HG03064 (cell line): ENCODE data around the gene MSS51.

Experiments used
- ATAC-seq: cut with Tn5 transposase; IDR thresholded peaks from one replicate; pipeline ENCODE4 v1.9.1; 2021; ENCODE audit warnings: low read depth; ENCODE audit not compliant: unreplicated experiment

Gene MSS51

DNA sequence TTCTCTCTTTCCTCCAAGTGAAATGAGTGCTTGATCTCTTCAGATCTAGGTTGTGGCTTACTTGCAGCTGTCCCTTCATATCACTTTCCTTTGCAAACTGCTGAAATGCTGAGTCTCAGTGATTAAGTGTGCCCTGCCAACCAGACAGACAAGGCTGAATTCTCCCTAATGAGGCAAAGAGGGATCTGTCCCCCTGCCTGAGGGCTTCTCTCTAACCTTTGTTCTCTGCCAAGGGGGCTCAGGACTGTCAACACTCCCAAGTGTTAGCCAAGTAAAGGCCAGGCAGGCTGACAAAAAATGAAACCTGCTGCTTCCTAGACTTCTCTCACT, at the start of gene MSS51:
Gene MSS51, minus strand, starts transcription at position 24 of the 330 bp plus-strand sequence. CDS start 5,277 bp downstream, outside the sequence.
- ATAC-seq, result no peak

DNA sequence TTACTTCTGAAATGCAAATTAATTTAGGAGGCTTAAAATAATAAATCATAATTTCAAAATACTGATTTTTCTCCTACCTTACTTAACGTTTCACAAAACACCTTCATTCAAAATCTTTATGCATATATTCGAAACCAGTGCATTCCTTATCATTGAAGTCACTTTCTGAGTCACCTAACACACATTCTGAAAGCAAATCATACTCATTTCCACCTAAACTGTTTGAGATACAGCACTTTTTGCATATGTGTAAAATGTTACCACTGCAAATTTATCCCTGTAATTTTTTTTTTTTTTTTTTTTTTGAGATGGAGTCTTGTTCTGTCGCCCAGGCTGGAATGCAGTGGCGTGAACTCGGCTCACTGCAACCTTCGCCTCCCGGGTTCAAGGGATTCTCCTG, 46.8 kb upstream of the MSS51 start:
- ATAC-seq, result no peak

DNA sequence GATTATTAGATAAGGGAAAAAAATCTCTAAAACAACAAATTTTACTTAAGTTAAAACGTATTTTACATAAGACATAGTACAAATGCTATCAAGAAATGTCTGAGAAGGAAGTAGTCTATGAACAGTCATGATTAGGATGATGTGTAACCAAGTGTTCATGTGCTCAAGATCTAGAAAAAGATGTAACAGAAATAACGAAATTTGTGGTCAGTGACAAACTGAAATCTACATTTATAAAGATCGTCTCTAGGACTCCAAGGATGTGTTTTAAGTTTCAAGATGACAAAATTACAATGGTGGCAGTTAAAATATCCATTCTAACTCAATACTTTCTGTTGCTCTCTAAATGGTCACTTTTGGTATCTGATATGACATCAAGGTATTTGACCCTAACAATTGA, 45.3 kb upstream of the MSS51 start:
- no peak for ATAC-seq

DNA sequence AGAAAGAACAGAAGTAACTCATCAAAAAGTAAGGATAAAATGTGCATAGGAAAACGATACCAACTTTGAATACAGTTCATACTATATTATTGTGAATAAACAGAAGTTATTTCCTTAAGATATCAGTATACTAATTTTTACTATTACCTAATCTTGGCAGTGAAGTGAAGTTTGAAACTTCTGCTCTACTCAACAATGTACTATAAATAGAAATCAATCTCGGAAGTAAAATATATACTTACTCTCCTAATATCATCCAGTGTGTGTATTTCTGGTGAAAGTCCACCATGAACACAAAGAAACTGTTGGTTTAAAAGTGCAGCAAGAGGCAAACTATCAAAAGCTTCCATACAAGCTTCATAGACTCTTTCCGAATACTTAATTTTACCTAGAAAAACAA, 37.9 kb upstream of the MSS51 start:
- ATAC-seq, result no peak

DNA sequence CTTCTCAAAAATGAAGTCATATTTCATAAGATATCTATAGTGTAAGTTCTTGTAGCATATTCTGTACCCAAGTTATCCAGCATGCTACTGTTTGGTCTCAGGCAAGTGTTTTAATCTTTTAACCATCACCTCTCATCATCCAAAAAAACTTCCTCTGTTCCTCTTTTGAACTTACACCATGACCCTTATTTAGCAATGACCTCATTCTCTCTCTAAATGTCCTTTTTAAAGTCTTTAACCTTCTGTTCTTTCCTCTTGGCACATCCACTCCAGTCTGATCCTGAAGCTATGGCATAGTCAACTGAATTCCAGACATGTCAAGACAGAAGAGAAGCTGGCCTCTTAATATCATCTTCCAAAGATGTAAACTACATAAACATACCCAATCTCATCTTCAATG, 36.2 kb upstream of the MSS51 start:
- no peak for ATAC-seq

DNA sequence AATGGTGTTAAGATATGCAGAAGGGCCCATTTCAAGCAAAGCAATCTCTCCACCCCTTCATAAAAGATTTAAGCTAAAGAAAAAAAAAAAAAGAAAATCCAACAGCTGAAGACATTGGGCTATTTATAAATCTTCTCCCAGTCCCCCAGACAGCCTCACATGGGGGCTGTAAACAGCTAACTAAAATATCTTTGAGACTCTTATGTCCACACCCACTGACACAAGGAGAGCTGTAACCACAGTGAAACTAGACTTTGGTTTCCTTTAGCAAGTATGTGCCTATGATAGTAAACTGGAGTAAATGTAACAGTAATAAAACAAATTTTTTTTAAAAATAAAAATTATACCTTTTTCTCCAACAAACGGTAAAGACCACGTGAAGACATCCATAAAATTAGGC, 33.8 kb upstream of the MSS51 start:
- no peak for ATAC-seq

DNA sequence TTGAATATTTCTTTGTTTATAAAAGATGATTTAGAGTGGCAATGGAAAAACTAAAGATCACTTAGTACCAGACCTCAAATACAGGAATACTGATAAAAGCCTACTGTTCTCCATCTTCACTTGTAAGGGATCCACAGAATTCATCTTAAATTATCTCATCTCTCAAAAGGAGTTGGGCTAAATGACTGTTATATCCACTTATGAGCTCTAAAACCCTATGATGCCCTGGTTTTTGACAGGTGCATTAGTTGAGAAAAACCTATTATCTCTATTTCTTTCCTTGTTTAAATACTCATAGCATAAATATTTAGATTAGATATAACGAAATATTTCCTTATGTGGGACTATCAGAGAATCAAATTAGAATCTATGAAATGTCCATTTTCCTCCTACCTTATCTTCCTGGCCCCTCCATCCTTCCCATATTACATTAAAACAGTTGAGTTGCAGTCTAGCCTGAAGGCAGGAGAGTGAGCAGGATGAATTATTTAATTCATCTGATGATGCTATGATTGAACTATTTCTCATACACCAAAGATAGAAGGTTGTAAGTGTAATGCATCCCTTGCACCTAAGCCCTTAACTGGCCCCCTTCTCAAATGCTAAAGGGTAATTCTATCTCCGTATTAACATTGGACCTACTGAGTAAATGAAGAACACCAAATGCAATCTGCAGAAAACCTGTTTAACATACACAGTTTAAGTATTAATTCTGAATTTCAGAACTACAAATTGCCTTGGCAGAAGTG, 32.8 kb upstream of the MSS51 start:
- ATAC-seq, result no peak

DNA sequence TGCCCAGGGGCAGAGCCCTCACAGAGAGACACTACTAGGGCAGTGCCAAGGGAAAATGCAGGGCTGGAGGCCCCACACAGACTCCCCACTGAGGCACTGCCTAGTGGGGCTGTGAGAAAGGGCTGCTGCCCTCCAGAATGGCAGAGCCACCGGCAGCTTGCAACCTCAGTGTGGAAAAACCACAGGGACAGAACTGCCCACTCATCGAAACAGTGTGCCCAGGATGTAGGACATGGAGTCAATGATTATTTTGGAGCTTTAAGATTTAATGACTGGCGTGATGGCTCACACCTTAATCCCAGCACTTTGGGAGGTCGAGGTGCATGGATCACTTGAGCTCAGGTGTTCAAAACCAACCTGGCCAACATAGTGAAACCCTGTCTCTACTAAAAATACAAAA, 27.5 kb upstream of the MSS51 start:
- no peak for ATAC-seq

DNA sequence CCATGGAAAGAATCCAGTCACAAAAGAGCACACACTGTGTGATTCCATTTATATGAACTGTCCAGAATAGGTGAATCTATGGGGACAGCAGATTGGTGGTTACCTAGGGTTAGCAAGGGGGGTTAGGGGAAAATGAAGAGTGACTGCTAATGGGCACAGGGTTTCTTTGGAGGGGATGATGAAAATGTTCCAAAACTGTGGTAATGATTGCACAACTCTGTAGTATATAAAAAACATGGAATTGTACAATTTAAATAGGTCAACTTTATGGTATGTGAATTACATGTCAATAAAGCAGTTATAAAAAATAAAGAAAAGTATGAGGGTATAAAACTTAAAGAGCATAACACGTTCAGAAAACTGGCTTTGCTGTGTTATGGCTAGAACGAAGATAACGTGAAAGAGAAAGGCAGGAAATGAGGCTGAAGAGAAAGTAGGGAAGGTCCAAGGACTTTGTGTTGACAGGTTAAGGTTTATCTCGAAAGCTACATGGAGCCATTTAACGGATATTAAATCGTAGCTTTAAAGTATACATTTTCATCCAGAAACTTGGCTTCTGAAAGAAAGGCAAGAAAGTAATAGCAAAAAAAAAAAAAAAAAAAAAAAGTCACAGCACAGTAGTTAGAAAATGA, 26.4 kb upstream of the MSS51 start:
- no peak for ATAC-seq

DNA sequence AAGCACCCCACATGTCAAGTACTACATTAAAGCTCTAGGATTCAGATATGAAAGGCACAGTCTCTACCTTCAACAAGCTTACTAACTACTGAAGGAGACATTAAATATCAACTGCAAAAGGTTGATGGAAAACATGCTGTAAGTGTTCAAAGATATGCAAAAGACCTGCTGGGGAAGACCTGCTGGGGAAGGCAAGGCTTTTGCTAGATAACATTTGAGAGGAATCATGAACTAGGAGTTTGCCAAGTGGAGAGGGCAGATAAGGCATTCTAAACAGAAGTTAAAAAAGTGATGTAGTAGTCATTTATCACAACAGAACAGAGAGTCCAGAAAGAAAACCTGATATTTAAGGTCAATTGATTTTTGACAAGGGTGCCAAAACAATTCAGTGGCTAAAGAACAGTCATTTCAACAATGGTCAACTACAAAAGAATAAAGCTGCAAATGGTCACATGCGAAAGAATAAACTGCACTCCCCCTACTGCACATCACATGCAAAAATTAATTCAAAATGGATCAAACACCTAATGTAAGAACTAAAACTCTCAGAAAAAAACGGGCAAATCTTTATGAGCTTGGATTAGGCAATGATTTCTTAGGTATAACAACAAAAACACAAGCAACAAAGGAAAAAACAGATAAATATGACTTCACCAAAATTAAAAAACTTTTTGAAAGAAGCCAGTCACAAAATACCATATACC, 23.0 kb upstream of the MSS51 start:
- ATAC-seq, result no peak

DNA sequence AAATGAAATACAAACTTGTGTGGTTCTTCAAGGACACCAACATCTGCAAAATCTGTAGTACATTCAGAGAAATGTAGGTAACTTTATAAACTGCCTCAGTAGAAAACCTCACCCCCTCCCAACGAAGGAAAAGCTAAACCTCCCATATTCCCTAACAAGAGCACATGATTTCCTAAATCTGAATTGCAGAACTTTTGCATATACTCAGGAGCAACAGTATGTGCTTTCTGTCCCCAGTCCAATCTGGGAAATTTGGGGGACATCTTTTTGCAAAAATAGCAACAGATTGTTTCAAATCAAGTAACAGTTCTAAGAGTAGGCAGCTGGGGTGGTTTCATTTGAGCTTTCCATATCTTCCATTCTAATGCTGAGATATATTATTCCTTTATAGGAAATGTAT, 15.8 kb upstream of the MSS51 start:
- ATAC-seq, result no peak

DNA sequence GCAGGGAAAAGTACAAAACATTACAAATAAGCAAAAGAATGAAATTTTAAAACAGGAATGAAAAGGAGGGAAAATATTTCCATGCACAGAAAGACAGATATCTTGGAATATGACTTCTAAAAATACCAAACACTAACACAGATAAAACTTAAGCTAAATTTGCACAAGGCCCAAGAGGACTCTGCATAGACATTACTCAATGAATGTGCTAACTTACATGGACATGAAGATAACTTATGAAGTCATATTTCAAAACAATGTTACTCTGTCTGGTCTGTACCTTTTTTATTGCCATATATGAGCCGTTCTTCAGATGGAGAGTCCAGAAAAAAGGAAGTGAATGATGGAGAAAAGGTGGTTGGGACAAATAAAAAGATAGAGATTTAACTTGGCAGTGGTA, 15.0 kb upstream of the MSS51 start:
- ATAC-seq, result no peak

DNA sequence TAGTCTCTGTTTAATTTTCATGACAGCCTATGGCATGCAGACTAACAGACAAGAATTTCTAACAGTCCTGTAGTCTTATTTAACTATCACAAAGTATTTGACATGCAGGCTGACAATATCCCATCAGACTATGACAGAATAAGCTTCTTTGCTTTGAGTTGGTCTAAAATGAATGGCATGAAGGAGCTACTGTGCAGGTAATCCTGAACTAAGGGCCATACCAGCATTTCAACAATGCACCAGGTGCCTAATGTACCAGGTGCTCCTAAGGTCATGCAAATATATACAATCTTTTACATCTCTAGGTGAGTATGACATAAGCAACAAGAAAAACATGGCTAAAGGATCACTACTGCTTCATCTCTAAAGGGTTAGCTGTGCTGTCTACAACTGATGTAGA, 13.6 kb upstream of the MSS51 start:
- no peak for ATAC-seq

DNA sequence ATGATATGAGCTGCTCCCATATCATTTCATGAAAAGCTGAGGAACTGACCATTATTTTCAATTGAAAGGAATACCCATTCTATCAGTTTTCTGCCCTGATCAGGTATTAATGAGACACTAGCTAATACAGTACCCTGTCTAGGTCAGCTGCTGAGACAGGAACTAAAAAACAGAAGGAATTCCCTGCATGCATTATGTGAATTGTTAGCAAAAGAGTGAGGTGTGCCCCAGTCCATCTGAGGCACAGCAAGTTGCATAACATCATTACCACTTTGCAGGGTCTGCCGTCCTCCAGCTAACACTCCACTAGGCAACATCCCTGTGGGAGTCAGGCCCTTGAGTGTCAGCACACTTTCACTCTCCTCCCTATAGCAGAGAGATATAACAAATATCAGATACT, 11.1 kb upstream of the MSS51 start:
- no peak for ATAC-seq

DNA sequence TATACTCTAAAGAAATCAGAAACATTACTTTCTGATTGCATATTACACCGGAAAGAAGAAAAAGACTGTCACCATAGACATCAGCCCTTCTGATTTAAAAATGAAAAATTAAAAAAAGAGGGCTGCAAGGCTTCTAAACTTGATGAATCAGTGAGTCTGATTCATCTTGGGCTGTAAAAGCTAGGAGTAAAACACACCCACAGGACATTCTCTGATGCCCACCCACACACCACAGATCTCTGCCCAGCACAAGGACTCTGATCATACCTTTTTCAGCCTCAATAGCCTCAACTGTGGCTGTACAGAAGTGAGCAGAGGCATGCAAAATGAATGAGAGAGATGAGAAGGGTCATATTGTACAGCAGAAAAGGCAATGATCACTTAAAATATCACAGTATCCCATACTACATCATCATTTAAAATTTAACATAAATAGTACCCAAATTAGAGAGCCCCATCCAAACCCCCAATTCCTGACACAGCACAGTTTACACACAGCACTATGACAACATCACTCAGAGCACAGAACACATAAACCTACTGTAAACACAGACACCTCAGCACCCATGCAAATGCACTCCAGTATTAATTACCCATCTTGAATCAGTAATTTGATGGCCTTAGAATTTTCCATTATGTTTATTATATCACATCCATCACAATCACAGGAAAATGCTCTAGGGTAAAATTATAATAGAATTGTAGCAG, 6.4 kb upstream of the MSS51 start:
- ATAC-seq, result no peak

DNA sequence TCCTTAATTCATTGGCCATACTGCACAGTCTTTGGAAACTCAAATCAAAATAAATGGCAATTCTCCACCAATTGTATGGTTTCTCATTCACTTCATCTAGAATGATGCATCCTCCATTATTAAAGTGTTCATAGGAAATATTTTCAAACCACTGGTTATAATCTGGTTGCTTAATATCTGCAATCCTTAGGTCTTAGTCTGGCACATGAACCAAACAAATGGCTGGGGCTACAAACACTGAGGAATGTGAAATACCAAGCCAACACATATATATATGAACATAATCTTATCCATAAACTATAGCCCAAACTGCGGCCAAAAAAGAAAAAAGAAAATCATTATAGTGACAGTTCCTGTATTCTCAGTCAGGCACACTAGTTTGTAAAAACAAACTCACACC, 5.7 kb upstream of the MSS51 start:
- no peak for ATAC-seq

DNA sequence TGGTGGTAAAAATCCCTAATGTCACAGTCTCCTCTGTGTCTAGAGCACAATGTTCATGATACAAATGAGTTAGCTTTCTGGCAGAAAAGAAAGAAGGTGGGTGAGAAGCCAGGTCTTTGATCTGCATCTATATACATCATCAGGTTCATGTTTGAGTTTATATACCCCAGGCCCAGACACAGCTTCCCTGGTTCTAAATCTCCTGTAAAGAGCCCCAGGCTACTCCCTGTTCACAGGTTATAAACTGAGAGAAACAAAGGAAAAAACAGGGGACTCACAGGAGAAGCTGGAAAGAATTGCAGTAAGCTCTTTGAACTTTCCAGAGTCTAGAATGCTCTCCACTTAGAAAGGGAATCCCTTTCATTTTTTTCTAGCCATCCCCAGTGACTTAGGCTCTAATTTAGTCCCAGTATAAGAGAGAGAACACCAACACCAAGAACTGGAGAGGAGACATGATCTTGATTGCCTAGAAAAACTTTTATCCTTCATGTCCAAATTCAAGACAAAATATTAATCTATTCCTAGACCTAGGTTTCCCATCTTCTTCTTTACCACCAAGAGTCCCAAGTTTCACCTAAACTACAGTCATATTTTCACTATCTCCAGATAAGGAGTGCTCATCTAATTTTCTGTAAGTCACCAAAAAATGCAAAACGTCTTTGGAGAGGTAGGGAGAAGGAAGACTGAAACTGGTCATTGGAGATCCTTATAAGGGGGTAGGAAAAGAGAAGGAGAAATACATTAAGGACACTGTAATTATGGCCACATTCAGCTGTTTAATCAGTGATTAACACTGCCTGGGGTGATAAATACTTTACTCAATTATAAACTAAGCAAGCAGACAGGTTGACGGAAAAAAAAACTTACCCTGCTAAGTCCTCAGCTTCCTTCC, 469 bp downstream of the MSS51 start:
- ATAC-seq, result no peak

DNA sequence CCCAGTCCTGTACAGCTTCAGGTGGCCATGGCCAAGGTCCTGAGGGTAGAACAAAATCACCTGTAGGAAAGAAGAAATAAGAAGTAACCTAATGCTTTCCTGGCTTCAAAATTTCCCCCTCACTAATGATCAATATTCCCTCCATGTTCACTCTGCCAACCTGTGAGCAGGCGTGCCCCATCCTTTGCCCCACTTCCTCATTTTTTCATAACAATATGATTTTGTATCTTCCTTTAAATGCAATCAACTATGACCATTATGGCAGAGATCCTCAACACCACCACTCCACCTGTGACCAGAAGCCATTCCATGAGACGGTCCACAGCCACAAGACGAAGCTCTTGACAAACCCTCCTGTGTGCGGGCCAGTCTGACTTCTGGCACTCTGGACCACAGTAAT, 7.0 kb downstream of the MSS51 start:
- ATAC-seq, result no peak

DNA sequence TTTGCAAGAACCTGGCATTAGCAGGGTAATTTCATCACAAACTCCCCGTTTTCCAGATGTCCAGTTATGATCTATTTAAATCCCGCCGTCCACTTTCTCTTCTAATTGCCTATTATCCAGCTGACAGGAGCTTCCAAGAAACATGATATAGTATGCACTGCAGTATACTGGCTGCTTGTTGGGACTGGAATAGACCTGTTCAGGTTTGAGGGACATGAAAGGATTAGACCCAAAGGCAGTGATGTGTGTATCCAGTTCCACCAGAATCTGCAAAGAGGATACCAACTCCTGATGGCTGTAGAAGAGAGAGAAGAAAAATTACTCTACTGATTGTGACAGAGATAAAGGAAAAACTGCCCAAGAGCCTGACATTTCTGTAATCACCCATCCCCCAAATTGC, 8.9 kb downstream of the MSS51 start:
- ATAC-seq, result no peak

DNA sequence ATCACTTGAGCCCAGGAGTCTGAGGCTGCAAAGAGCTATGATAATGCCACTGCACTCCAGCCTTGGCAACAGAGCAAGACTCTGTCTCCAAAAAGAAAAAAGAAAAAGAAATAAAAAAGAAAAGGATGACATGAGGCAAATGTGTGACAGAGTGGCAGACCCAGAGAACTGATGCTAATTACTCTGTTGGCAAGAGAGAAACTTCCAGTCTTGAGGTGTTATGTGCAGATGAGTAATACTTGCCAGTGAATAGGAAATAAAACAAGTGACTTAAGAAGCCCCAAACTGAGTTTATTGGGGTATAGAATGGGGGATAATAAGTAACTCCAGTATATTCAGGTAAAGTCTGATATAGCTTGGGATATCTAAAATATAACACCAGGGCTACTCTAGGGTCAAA, 10.1 kb downstream of the MSS51 start:
- no peak for ATAC-seq
